ENCODE measurements around the gene LBHD1.
"Not testable (repeated sequence)": the region's sequence is repeated elsewhere in the genome, so short reads cannot be mapped to it uniquely, and the experiment has no call there.

The LBHD1 gene

GRCh38 chr11:62694455-62695167 lies 22.5 kb upstream of the LBHD1 start:
- peak; percentile 45 to 52 for DNase-seq (ENCODE audit: low read depth in 1 of 2, low spot score in 1 of 2)

- not testable (repeated sequence) for DNase-seq (ENCODE audit: low read depth in 1 of 2, low spot score in 1 of 2)
These were observed 21.6 kb upstream of the LBHD1 start for GRCh38 chr11:62693624-62694023.

GRCh38 chr11:62689421-62690183 lies 17.5 kb upstream of the LBHD1 start, which contains the start of gene LRRN4CL:
Gene LRRN4CL, minus strand, starts transcription at chr11:62689530. Its CDS starts 1,022 bp downstream, at chr11:62688508.
- DNase-seq (ENCODE audit: low read depth in 1 of 2, low spot score in 1 of 2): no peak

- DNase-seq (ENCODE audit: low read depth in 1 of 2, low spot score in 1 of 2): no peak
These were observed 16.4 kb upstream of the LBHD1 start for GRCh38 chr11:62688491-62688890.

- no peak for DNase-seq (ENCODE audit: low read depth in 1 of 2, low spot score in 1 of 2)
These were observed 15.7 kb upstream of the LBHD1 start for GRCh38 chr11:62687508-62688396.

- no peak for DNase-seq (ENCODE audit: low read depth in 1 of 2, low spot score in 1 of 2)
These were observed 10.5 kb upstream of the LBHD1 start for GRCh38 chr11:62682518-62682917.

- DNase-seq (ENCODE audit: low read depth in 1 of 2, low spot score in 1 of 2): no peak
These were observed 8.8 kb upstream of the LBHD1 start for GRCh38 chr11:62680825-62681240.

GRCh38 chr11:62678770-62679696 lies 7.0 kb upstream of the LBHD1 start, which contains the start of gene UBXN1:
Gene UBXN1, minus strand, starts transcription at chr11:62679073. Its CDS starts 150 bp downstream, at chr11:62678923.
- DNase-seq (ENCODE audit: low read depth in 1 of 2, low spot score in 1 of 2): peak; percentile 59 to 71

GRCh38 chr11:62678433-62678769 lies 6.3 kb upstream of the LBHD1 start:
- no peak for DNase-seq (ENCODE audit: low read depth in 1 of 2, low spot score in 1 of 2)

- DNase-seq (ENCODE audit: low read depth in 1 of 2, low spot score in 1 of 2): no peak
These were observed 5.6 kb upstream of the LBHD1 start for GRCh38 chr11:62677714-62678113.

GRCh38 chr11:62677156-62677555 lies 5.1 kb upstream of the LBHD1 start:
- no peak for DNase-seq (ENCODE audit: low read depth in 1 of 2, low spot score in 1 of 2)

- no peak for DNase-seq (ENCODE audit: low read depth in 1 of 2, low spot score in 1 of 2)
These were observed 4.6 kb upstream of the LBHD1 start for GRCh38 chr11:62676698-62677097.

- DNase-seq (ENCODE audit: low read depth in 1 of 2, low spot score in 1 of 2): not testable (repeated sequence)
These were observed 3.3 kb upstream of the LBHD1 start for GRCh38 chr11:62675415-62675814.

GRCh38 chr11:62673196-62673525 lies 1.1 kb upstream of the LBHD1 start:
- DNase-seq (ENCODE audit: low read depth in 1 of 2, low spot score in 1 of 2): no peak

- no peak for DNase-seq (ENCODE audit: low read depth in 1 of 2, low spot score in 1 of 2)
These were observed 845 bp downstream of the LBHD1 start for GRCh38 chr11:62671236-62671607.

- DNase-seq (ENCODE audit: low read depth in 1 of 2, low spot score in 1 of 2): no peak
These were observed 2.5 kb downstream of the LBHD1 start for GRCh38 chr11:62669420-62670161.

GRCh38 chr11:62667460-62667859 lies 4.6 kb downstream of the LBHD1 start:
- no peak for DNase-seq (ENCODE audit: low read depth in 1 of 2, low spot score in 1 of 2)

- DNase-seq (ENCODE audit: low read depth in 1 of 2, low spot score in 1 of 2): no peak
These were observed 5.7 kb downstream of the LBHD1 start for GRCh38 chr11:62666259-62666926.

- DNase-seq (ENCODE audit: low read depth in 1 of 2, low spot score in 1 of 2): peak in 1 of 2 donors; percentile 52
These were observed 6.3 kb downstream of the LBHD1 start for GRCh38 chr11:62665599-62666258.
